Endothelial cell of umbilical vein (primary cell): ENCODE data around the gene CACNA1F. TPM values are rescaled to one million over a fixed set of nuclear protein-coding genes. Genes with fewer than 3 reads are reported as not detected.

Experiments used
- BruUV-seq: library from RNA; stranded (reverse); fragments of 400-500 nt; replicated peaks from 2 replicates; lab custom pipeline; 2021; lab: Mats Ljungman, UMichigan
- CTCF ChIA-PET: fragments of 300-600, 350-600 bp; sonication (Branson Sonifier 250); formaldehyde crosslinking; loops from one replicate; lab custom pipeline; 2021; ENCODE audit warnings: antibody characterized with exemption, inconsistent platforms; lab: Charles Lee
- POLR2A ChIA-PET: fragments of 300-600, 350-600 bp; sonication (Branson Sonifier 250); formaldehyde crosslinking; loops from one replicate; lab custom pipeline; 2021; ENCODE audit warnings: antibody characterized with exemption, inconsistent platforms; lab: Charles Lee
- DNase-seq: peaks from one replicate; pipeline ENCODE4 v3.0.0-alpha.2; 2011; ENCODE audit warnings: low read depth, low spot score
- FAIRE-seq: peaks from 2 replicates; lab custom pipeline; 2011; peaks lifted over from hg19 to GRCh38; lab: Jason Lieb, UNC
- H2AFZ ChIP-seq: 2 replicates; pipeline ENCODE4 v1.6.0; 2012; ENCODE audit warnings: low read depth, low read length, control low read depth, inconsistent platforms
- H3K27ac ChIP-seq: 2 replicates; pipeline ENCODE4 v1.5.1; 2011; ENCODE audit warnings: low read depth, mild to moderate bottlenecking, control low read depth, low read length, moderate library complexity; ENCODE audit not compliant: insufficient read depth
- H3K27me3 ChIP-seq, 2 experiments: 2 replicates each; pipeline versions ENCODE4 v1.6.0 to v1.6.1; 2011; ENCODE audit warnings: low read length in 2 of 2, mixed read lengths in 1 of 2; ENCODE audit not compliant: control insufficient read depth in 2 of 2, insufficient read depth in 2 of 2
- H3K36me3 ChIP-seq, 2 experiments: 2 replicates in 1 of 2; 3 replicates in 1 of 2; pipeline ENCODE4 v1.5.1; 2011; ENCODE audit warnings: low read length in 2 of 2, mild to moderate bottlenecking in 1 of 2, moderate library complexity in 1 of 2; ENCODE audit not compliant: control insufficient read depth in 2 of 2, insufficient read depth in 2 of 2; ENCODE audit errors: extremely low read depth in 1 of 2
- H3K4me1 ChIP-seq: 3 replicates; pipeline ENCODE4 v1.5.1; 2011; ENCODE audit warnings: mild to moderate bottlenecking, low read length; ENCODE audit not compliant: control insufficient read depth, insufficient read depth; ENCODE audit errors: extremely low read depth
- H3K4me2 ChIP-seq: 2 replicates; pipeline ENCODE4 v1.6.1; 2011; ENCODE audit warnings: low read length, control low read depth, mixed read lengths; ENCODE audit not compliant: insufficient read depth
- H3K4me3 ChIP-seq, 3 experiments: fragments of 200-600 bp in 1 of 3; sonication (generic), shearing (Covaris generic) in 1 of 3; replicated peaks in 1 of 3; 2 replicates each; pipeline ENCODE4 v1.5.1; 2011 to 2016; ENCODE audit warnings: control low read depth in 3 of 3, low read length in 3 of 3, mild to moderate bottlenecking in 2 of 3, inconsistent platforms in 1 of 3, low read depth in 1 of 3, moderate library complexity in 1 of 3; ENCODE audit not compliant: insufficient read depth in 1 of 3
- H3K79me2 ChIP-seq: 2 replicates; pipeline ENCODE4 v1.6.0; 2012; ENCODE audit warnings: low read length, inconsistent platforms; ENCODE audit not compliant: control insufficient read depth, insufficient read depth
- H3K9ac ChIP-seq: replicated peaks from 2 replicates; pipeline ENCODE3; 2011; ENCODE audit warnings: low read length, control low read depth; ENCODE audit not compliant: insufficient read depth; ENCODE audit errors: extremely low read depth
- H3K9me1 ChIP-seq: replicated peaks from 3 replicates; pipeline ENCODE4 v1.6.0; 2011; ENCODE audit warnings: mild to moderate bottlenecking, low read length; ENCODE audit not compliant: control insufficient read depth, insufficient read depth; ENCODE audit errors: extremely low read depth
- H3K9me3 ChIP-seq: replicated peaks from 2 replicates; pipeline ENCODE4 v1.5.1; 2012; ENCODE audit warnings: low read length, inconsistent platforms; ENCODE audit not compliant: control insufficient read depth, insufficient read depth
- H4K20me1 ChIP-seq: replicated peaks from 2 replicates; pipeline ENCODE3; 2011; ENCODE audit warnings: mild to moderate bottlenecking, low read length; ENCODE audit not compliant: control insufficient read depth, insufficient read depth; ENCODE audit errors: extremely low read depth
- CTCF ChIP-seq, 2 donors: IDR thresholded peaks; 1 replicate in 1 of 2; 2 replicates in 1 of 2; pipeline ENCODE4 v1.5.1; 2011; ENCODE audit warnings: low read length in 2 of 2, mild to moderate bottlenecking in 2 of 2, moderate library complexity in 2 of 2, control low read depth in 1 of 2, inconsistent platforms in 1 of 2, low read depth in 1 of 2; ENCODE audit not compliant: insufficient read depth in 1 of 2; ENCODE audit errors: extremely low read depth in 1 of 2
- EZH2 ChIP-seq: IDR thresholded peaks from 2 replicates; pipeline ENCODE4 v1.6.1; 2012; ENCODE audit warnings: borderline replicate concordance, low read depth, mild to moderate bottlenecking, moderate library complexity, low read length, inconsistent platforms; ENCODE audit not compliant: severe bottlenecking
- FOS ChIP-seq: IDR thresholded peaks from 2 replicates; pipeline ENCODE4 v1.6.1; 2011; ENCODE audit warnings: mild to moderate bottlenecking, low read length, moderate library complexity, borderline replicate concordance; ENCODE audit not compliant: insufficient read depth
- GATA2 ChIP-seq: IDR thresholded peaks from 2 replicates; pipeline ENCODE4 v1.7.0; 2011; ENCODE audit warnings: low read depth, mild to moderate bottlenecking, moderate library complexity, mixed read lengths, low read length; ENCODE audit not compliant: insufficient read length, insufficient read depth
- JUN ChIP-seq: IDR thresholded peaks from 2 replicates; pipeline ENCODE4 v1.6.1; 2011; ENCODE audit warnings: borderline replicate concordance, low read depth; ENCODE audit not compliant: insufficient read length, insufficient read depth
- MAX ChIP-seq: IDR thresholded peaks from 2 replicates; pipeline ENCODE4 v1.6.1; 2011; ENCODE audit not compliant: insufficient read depth, insufficient read length
- MYC ChIP-seq: IDR thresholded peaks from one replicate; pipeline ENCODE4 v1.6.1; 2011; ENCODE audit warnings: mild to moderate bottlenecking, low read depth, low read length
- POLR2A ChIP-seq: IDR thresholded peaks from 2 replicates; pipeline ENCODE4 v1.6.1; 2012; ENCODE audit warnings: low read depth, mild to moderate bottlenecking, control low read depth, low read length
- POLR2AphosphoS5 ChIP-seq: IDR thresholded peaks from 2 replicates; pipeline ENCODE4 v1.6.1; 2012; ENCODE audit warnings: low read depth, mild to moderate bottlenecking, control low read depth, low read length, moderate library complexity; ENCODE audit not compliant: insufficient read depth
- dilution Hi-C: fragments of 300-500 bp; cut with MboI; formaldehyde crosslinking; loops from one replicate; pipeline ENCODE4 v1.15.0; 2019; ENCODE audit warnings: low sequenced_read_pairs; ENCODE audit not compliant: extremely low pct_ligation_motif_present
- intact Hi-C: fragments of 100-400 bp; cut with micrococcal nuclease; formaldehyde crosslinking; loops from one replicate; pipeline ENCODE4 v1.10.0; 2022
- polyA plus RNA-seq, 4 experiments: library from polyadenylated mRNA; depleted of rRNA in 3 of 4; stranded (reverse) in 3 of 4; unstranded in 1 of 4; fragments of >200 nt; gene quantifications; 2 replicates each; pipeline versions ENCODE4 v1.2.1 to v1.2.3, GENCODE V29; 2011 to 2012; ENCODE audit warnings: missing spikeins in 1 of 4
- total RNA-seq: library from RNA; stranded (reverse); gene quantifications from 2 replicates; pipeline ENCODE4 v1.2.3, GENCODE V29; 2021

CACNA1F gene
- total and polyA plus RNA-seq, 2 donors (not counting 3 experiments of a cell fraction or from before 2014, with no cell fraction given), result not detected

- no peak overlapping the region for H3K4me2 ChIP-seq
- CTCF ChIA-PET, result no interaction called here
These were observed 29.1 kb downstream of the CACNA1F start for GRCh38 chrX:49204017-49204416.

More at GRCh38 chrX:49204017-49204416, 29.1 kb downstream of the CACNA1F start:
- POLR2A ChIA-PET, result no interaction called here
- Histone ChIP-seq H4K20me1 (no peaks in the 10 kb centered on the region), H3K27me3 (peaks cover 0 to 2% of the 10 kb centered on the region in 2 experiments), H2AFZ (no peak overlapping the region), H3K4me3 (no peak overlapping the region), H3K4me1 (peaks cover 3% of the 10 kb centered on the region), H3K79me2 (no peaks in the 10 kb centered on the region), H3K36me3 (no peaks in the 10 kb centered on the region), H3K9ac (no peak overlapping the region), H3K27ac (no peak overlapping the region), H3K9me1 (no peaks in the 10 kb centered on the region), H3K9me3 (no peaks in the 10 kb centered on the region)
- TF ChIP-seq FOS (no peak), POLR2A (no peak), EZH2 (no peak), MYC (no peak), CTCF (IDR thresholded peaks at IDR 0.05; ENCODE audit: extremely low read depth in 1 of 2, insufficient read depth in 1 of 2, low read depth in 1 of 2, low read length in 2 of 2) (no peak), GATA2 (no peak), JUN (no peak), MAX (no peak), POLR2AphosphoS5 (no peak)
- no peak for FAIRE-seq
- no TSS peak for BruUV-seq
- no peak for DNase-seq
- intact Hi-C loops (loop anchor here (5.0 kb wide), 1 partner anchor 718 kb away; the partner anchor contains the start of gene CLCN5), dilution Hi-C loops (no loop called here)
